Activated CD8-positive, alpha-beta memory T cell treated with anti-CD3 and anti-CD28 coated beads, Interleukin-2, amount 50 U/mL, for 1 hour (primary cell): ENCODE data around the gene KLRC1.
"Not testable (repeated sequence)": the region's sequence is repeated elsewhere in the genome, so short reads cannot be mapped to it uniquely, and the experiment has no call there.

ENCODE experiments used
- DNase-seq: peaks from one replicate; pipeline ENCODE4 v3.0.0-alpha.2; 2020; ENCODE audit errors: extremely low read depth

The KLRC1 gene

DNA sequence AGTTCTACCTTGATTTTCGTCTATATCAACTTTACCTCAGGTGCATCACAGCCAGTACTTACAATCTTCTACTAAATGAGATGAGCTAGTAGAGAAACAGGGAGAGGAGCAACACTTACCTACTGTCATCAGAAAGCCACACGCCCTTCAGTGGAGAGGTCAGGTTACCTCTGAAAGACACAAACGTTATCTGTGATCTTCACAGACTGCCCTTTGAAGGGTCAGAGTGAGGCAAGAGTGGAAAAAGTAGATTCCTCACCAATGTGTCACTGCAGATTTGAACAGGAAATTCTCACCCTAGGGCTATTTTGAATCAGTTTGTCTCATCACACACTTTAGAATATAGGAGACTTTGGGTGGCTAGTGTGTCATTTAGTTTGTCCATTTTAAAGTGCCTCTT, 31.0 kb downstream of the KLRC1 start:
- not testable (repeated sequence) for DNase-seq

DNA sequence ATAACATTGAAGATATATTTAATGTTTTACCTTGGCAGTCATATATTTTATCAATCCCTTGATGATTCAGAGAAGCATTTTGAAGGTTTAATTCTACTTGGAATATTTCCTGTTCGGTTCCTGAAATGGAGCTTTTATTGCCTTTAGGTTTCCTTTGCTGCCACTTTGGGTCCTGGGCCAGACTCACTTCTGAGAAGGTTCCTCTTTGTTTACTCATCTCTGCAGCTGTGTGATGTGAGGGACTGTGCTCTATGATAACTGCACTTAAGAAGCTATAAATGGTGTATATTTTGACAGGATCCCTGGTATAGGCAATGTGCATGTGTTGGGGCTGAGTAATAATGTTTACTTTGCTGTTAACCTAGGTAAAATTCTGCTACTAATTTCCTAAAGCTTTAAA, 32.8 kb downstream of the KLRC1 start, which contains the start of gene KLRC3:
Gene KLRC3 (minus strand): TSS at position 262 of the 400 bp plus-strand sequence. CDS start 45 bp downstream, at position 217.
- not testable (repeated sequence) for DNase-seq

- DNase-seq, result no peak
Measured at GRCh38 chr12:10409392-10409791, 43.8 kb downstream of the KLRC1 start, which contains the start of gene KLRC4. TSS of gene KLRC4 (minus strand) at chr12:10409757. CDS start at chr12:10409575, 182 bp downstream.

DNA sequence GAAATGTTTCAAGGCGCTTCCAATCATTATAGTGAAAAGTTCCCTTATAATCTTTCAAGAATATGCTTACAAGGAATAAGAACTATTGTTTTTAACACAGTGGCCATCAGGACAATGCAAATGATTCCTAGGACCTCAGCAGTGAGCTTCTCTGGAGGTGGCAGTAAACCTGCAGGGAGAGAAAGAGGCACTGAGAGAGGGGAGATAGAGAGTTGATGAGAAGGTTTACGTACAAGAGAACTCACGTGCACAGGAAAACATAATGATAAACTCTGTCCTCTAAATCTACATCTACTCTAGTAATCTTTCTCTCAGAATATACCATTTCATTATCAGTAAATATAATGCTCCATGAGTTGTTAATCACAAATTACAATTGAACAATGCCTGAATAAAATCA, 44.3 kb downstream of the KLRC1 start:
- no peak for DNase-seq

DNA sequence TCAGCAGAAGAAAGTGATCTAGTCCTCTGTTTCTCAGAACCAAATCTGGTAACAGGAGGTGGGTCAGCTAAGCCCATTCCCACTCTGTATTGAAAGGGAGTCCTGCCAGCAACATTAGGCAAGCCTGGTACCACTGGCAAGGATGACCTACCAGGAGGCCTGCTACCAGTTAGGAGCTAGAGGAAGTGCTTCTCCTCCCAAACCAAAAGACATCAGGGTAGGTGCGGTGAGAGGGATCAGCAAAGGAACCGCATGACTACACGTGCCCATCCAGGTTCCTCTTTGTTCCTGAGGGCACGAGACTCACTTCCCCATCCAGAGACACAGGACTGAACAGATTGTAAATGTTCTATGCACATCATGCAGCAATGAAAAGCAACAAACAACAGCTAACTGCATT, 46.5 kb downstream of the KLRC1 start:
- DNase-seq, result no peak

DNA sequence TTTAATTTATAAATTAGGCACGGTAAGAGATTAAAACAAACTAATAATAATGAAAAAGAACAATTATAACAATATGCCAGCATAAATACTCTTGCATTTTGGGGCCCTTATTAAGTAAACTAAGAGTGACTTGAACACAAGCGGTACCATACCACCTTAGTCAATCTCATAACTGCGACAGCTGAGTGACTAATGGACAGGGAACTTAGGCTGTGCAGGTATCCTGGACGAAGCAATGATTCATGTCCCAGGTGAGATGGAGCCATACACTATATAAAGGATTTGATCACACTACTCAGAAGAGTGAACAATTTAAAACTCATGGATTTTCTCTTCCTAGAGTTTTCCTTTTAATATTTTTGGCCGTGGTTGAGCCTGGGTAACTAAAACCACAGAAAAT, 47.9 kb downstream of the KLRC1 start:
- no peak for DNase-seq

DNA sequence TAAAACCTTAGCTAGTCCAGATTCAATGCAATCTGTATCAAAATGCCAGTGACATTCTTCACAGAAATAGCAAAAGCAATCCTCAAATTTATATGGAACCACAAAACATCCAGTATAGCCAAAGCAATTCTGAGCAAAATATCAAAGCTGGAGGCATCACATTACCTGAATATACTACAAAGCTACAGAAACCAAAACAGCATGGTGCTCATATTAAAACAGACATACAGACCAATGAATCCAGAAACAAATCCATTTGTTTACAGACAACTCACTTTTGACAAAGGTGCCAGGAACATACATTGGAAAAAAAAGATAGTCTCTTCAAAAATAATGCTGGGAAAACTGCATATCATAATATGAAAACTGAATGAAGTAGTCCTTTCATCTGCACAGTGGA, 48.4 kb downstream of the KLRC1 start:
- DNase-seq, result no peak

DNA sequence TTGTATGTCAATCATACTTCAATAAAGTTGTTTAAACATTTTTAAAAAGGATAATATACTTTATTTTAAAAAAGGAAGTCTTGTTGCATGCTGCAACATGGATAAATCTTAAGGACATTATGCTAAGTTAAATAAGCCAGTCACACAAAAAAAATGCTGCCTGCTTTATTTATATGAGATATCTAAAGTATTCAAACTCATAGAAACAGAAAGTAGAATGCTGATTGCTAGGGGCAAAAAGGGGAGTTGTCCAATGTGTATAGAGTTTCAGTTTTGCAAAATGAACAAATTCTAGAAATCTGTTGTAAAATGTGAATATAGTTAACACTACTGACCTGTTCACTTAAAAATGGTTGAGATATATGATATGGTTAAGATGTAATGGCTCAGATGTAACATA, 52.3 kb downstream of the KLRC1 start:
- DNase-seq, result no peak

DNA sequence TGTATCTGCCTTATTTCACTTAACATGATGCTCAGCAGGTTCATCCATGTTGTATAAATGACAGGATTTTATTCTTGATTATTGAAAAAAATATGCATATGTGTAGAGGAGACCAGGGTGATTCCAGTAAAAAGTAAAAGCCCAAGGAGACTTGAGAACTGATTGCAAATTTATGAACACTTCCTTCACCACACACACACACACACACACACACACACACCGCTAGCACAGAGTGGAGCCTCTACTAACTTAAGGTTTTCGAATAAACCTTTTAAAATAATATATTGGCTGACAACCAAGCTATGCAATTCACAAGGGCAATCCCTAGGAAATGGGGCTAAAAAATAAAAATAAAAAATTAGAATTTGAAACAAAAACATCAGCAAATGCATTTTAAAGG, 55.0 kb downstream of the KLRC1 start:
- DNase-seq, result no peak

DNA sequence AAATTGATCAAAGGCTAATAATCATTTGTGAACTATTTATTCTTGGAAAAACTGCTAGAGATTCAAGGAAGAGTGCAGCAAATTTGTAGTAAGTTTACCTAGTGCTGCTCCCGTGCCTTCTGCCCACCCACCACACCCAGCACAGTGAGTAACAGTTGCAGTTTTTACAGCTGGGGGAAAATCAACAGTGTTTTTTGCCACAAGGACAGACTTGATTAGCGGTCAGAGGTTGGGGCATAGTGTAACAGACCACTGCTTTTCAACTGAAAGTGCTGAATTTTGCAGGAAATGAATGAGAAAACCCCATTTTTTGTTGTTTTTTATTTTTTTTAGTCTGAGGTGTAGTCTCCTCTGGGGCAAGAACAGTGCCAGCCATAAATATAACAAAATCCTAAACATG, 55.9 kb downstream of the KLRC1 start:
- DNase-seq, result no peak

GRCh38 chr12:10396176-10396575, 57.0 kb downstream of the KLRC1 start:
- DNase-seq, result not testable (repeated sequence)
